Skeletal muscle tissue (tissue), 4 donors: ENCODE data around the gene GRID1. TPM values are rescaled to one million over a fixed set of nuclear protein-coding genes. Genes with fewer than 3 reads are reported as not detected.

Experiments
- H3K27ac ChIP-seq: one replicate; pipeline ENCODE4 v1.7.0; 2013; ENCODE audit warnings: mild to moderate bottlenecking, low read depth, low read length, inconsistent platforms
- H3K27me3 ChIP-seq, 3 donors: one replicate each; pipeline ENCODE4 v1.7.0; 2013; ENCODE audit warnings: low read length in 3 of 3; ENCODE audit not compliant: control insufficient read depth in 3 of 3, insufficient read depth in 3 of 3
- H3K36me3 ChIP-seq, 3 donors: one replicate each; pipeline ENCODE4 v1.7.0; 2013; ENCODE audit warnings: low read length in 3 of 3; ENCODE audit not compliant: control insufficient read depth in 3 of 3, insufficient read depth in 3 of 3
- H3K4me1 ChIP-seq, 3 donors: one replicate each; pipeline ENCODE4 v1.7.0; 2013; ENCODE audit warnings: low read length in 3 of 3, mild to moderate bottlenecking in 3 of 3; ENCODE audit not compliant: control insufficient read depth in 3 of 3, insufficient read depth in 3 of 3
- H3K4me3 ChIP-seq, 3 donors: one replicate each; pipeline ENCODE4 v1.7.0; 2013; ENCODE audit warnings: low read length in 3 of 3
- H3K9ac ChIP-seq, 3 donors: one replicate each; pipeline ENCODE4 v1.7.0; 2013; ENCODE audit warnings: low read length in 3 of 3, mild to moderate bottlenecking in 3 of 3, moderate library complexity in 2 of 3, low read depth in 1 of 3
- H3K9me3 ChIP-seq, 3 donors: one replicate each; pipeline ENCODE4 v1.7.0; 2013; ENCODE audit warnings: low read length in 3 of 3; ENCODE audit not compliant: control insufficient read depth in 3 of 3
- total RNA-seq: library from RNA; depleted of rRNA; stranded (reverse); fragments of >200 nt; gene quantifications from one replicate; pipeline ENCODE4 v1.2.3, GENCODE V29; 2014
- donor health status: Osteomylitis.

Gene GRID1
- total RNA-seq, 1 donor from 2014 or later, result 2.1 TPM

- H3K27me3 ChIP-seq, result peaks cover 25 to 44% (median 42%) of the 10 kb centered on the region in 3 donors
- no peaks in the 10 kb centered on the region for H3K36me3 ChIP-seq
- peak overlapping the region in 2 of 3 donors; percentile 45 to 52 for H3K4me3 ChIP-seq
- no peak overlapping the region for H3K27ac ChIP-seq
- H3K9ac ChIP-seq, result peak overlapping the region in 2 of 3 donors; percentile 54 to 59
- H3K9me3 ChIP-seq, result no peaks in the 10 kb centered on the region
- H3K4me1 ChIP-seq, result peaks cover 0 to 3% (median 3%) of the 10 kb centered on the region in 3 donors
Measured at GRCh38 chr10:86376852-86377796, 10.5 kb upstream of the GRID1 start.

- H3K9ac ChIP-seq, result no peak overlapping the region
- no peak overlapping the region for H3K27ac ChIP-seq
- no peaks in the 10 kb centered on the region for H3K9me3 ChIP-seq
- H3K36me3 ChIP-seq, result no peaks in the 10 kb centered on the region
- H3K4me1 ChIP-seq, result peaks cover 0 to 3% (median 3%) of the 10 kb centered on the region in 3 donors
- H3K4me3 ChIP-seq, result no peak overlapping the region
- H3K27me3 ChIP-seq, result peaks cover 31 to 50% (median 47%) of the 10 kb centered on the region in 3 donors
Measured at GRCh38 chr10:86376403-86376802, 9.8 kb upstream of the GRID1 start.

GRCh38 chr10:86375204-86375603 lies 8.6 kb upstream of the GRID1 start:
- H3K4me3 ChIP-seq, result no peak overlapping the region
- H3K27me3 ChIP-seq, result peaks cover 31 to 49% (median 38%) of the 10 kb centered on the region in 3 donors
- no peak overlapping the region for H3K9ac ChIP-seq
- H3K4me1 ChIP-seq, result peaks cover 0 to 3% (median 3%) of the 10 kb centered on the region in 3 donors
- no peak overlapping the region for H3K27ac ChIP-seq
- no peaks in the 10 kb centered on the region for H3K36me3 ChIP-seq
- H3K9me3 ChIP-seq, result no peaks in the 10 kb centered on the region

- H3K27ac ChIP-seq, result no peak overlapping the region
- no peaks in the 10 kb centered on the region for H3K36me3 ChIP-seq
- peaks cover 0 to 3% (median 3%) of the 10 kb centered on the region in 3 donors for H3K4me1 ChIP-seq
- no peak overlapping the region for H3K4me3 ChIP-seq
- no peaks in the 10 kb centered on the region for H3K9me3 ChIP-seq
- peaks cover 29 to 52% (median 37%) of the 10 kb centered on the region in 3 donors for H3K27me3 ChIP-seq
- H3K9ac ChIP-seq, result no peak overlapping the region
Measured at GRCh38 chr10:86374664-86375063, 8.1 kb upstream of the GRID1 start.

- Histone ChIP-seq H3K9me3 (no peaks in the 10 kb centered on the region), H3K27ac (no peak overlapping the region), H3K36me3 (no peaks in the 10 kb centered on the region), H3K4me3 (no peak overlapping the region), H3K27me3 (peaks cover 31 to 55% (median 44%) of the 10 kb centered on the region in 3 donors), H3K4me1 (peaks cover 0 to 3% (median 3%) of the 10 kb centered on the region in 3 donors), H3K9ac (no peak overlapping the region)
Measured at GRCh38 chr10:86373828-86374227, 7.2 kb upstream of the GRID1 start.

GRCh38 chr10:86373251-86373650 lies 6.7 kb upstream of the GRID1 start:
- peaks cover 35 to 59% (median 46%) of the 10 kb centered on the region in 3 donors for H3K27me3 ChIP-seq
- H3K9ac ChIP-seq, result no peak overlapping the region

GRCh38 chr10:86372784-86373239 lies 6.2 kb upstream of the GRID1 start:
- Histone ChIP-seq H3K9ac (no peak overlapping the region), H3K9me3 (no peaks in the 10 kb centered on the region), H3K27me3 (peaks cover 35 to 59% (median 47%) of the 10 kb centered on the region in 3 donors), H3K4me1 (peaks cover 0 to 5% (median 3%) of the 10 kb centered on the region in 3 donors), H3K36me3 (no peaks in the 10 kb centered on the region), H3K4me3 (no peak overlapping the region), H3K27ac (no peak overlapping the region)

More at GRCh38 chr10:86373251-86373650, 6.7 kb upstream of the GRID1 start:
- no peak overlapping the region for H3K4me3 ChIP-seq
- H3K27ac ChIP-seq, result no peak overlapping the region
- H3K4me1 ChIP-seq, result peaks cover 0 to 3% (median 3%) of the 10 kb centered on the region in 3 donors
- no peaks in the 10 kb centered on the region for H3K9me3 ChIP-seq
- H3K36me3 ChIP-seq, result no peaks in the 10 kb centered on the region

- peaks cover 3 to 8% (median 4%) of the 10 kb centered on the region in 3 donors for H3K4me1 ChIP-seq
- no peak overlapping the region for H3K27ac ChIP-seq
- no peaks in the 10 kb centered on the region for H3K36me3 ChIP-seq
- H3K9ac ChIP-seq, result no peak overlapping the region
- no peak overlapping the region for H3K4me3 ChIP-seq
- peaks cover 37 to 62% (median 48%) of the 10 kb centered on the region in 3 donors for H3K27me3 ChIP-seq
- H3K9me3 ChIP-seq, result no peaks in the 10 kb centered on the region
Measured at GRCh38 chr10:86372119-86372783, 5.7 kb upstream of the GRID1 start.

GRCh38 chr10:86371691-86372090 lies 5.1 kb upstream of the GRID1 start:
- H3K9me3 ChIP-seq, result no peaks in the 10 kb centered on the region
- H3K9ac ChIP-seq, result no peak overlapping the region
- no peaks in the 10 kb centered on the region for H3K36me3 ChIP-seq
- H3K4me3 ChIP-seq, result no peak overlapping the region
- peaks cover 39 to 63% (median 48%) of the 10 kb centered on the region in 3 donors for H3K27me3 ChIP-seq
- H3K4me1 ChIP-seq, result peaks cover 0 to 5% (median 4%) of the 10 kb centered on the region in 3 donors
- no peak overlapping the region for H3K27ac ChIP-seq
